AG04450 (cell line): ENCODE measurements around the gene ANXA9. TPM values are rescaled to one million over a fixed set of nuclear protein-coding genes. Genes with fewer than 3 reads are reported as not detected.

Source experiments
- CTCF ChIA-PET: fragments of 300-600, 350-600 bp; formaldehyde crosslinking; extraction: SDS; loops from one replicate; lab custom pipeline; 2022; ENCODE audit warnings: antibody characterized with exemption, inconsistent platforms; lab: Charles Lee
- POLR2A ChIA-PET: fragments of 350-600 bp; formaldehyde crosslinking; extraction: SDS; loops from one replicate; lab custom pipeline; 2021; ENCODE audit warnings: antibody characterized with exemption, inconsistent platforms; lab: Yijun Ruan, JAX
- DNase-seq: peaks from one replicate; pipeline ENCODE4 v3.0.0-alpha.2; 2011; ENCODE audit warnings: low read depth, low spot score
- H3K27ac ChIP-seq: one replicate; pipeline ENCODE4 v1.5.1; 2012; ENCODE audit warnings: low read depth, low read length, control low read depth
- H3K27me3 ChIP-seq: one replicate; pipeline ENCODE4 v1.6.0; 2012; ENCODE audit warnings: low read length; ENCODE audit not compliant: control insufficient read depth, insufficient read depth
- H3K4me3 ChIP-seq: 2 replicates; pipeline ENCODE4 v1.5.1; 2011; ENCODE audit warnings: mild to moderate bottlenecking, low read depth, low read length, control low read depth
- H3K9me3 ChIP-seq: 2 replicates; pipeline ENCODE4 v1.5.1; 2012; ENCODE audit warnings: low read length; ENCODE audit not compliant: control insufficient read depth, insufficient read depth
- CTCF ChIP-seq: IDR thresholded peaks from 2 replicates; pipeline ENCODE4 v1.5.1; 2011; ENCODE audit warnings: low read depth, low read length, control low read depth, inconsistent platforms
- polyA minus RNA-seq: library from RNA; depleted of rRNA, polyadenylated mRNA; stranded (reverse); fragments of >200 nt; gene quantifications from 2 replicates; pipeline ENCODE4 v1.2.3, GENCODE V29; 2011; rRNA and poly(A)+ RNA removed
- polyA plus RNA-seq: library from polyadenylated mRNA; depleted of rRNA; stranded (reverse); fragments of >200 nt; gene quantifications from 2 replicates; pipeline ENCODE4 v1.2.3, GENCODE V29; 2011; rRNA removed

The ANXA9 gene
- polyA plus RNA-seq (0.10 and 0.21 TPM in 2 replicates), polyA minus RNA-seq (0.09 and 0.17 TPM in 2 replicates)

DNA sequence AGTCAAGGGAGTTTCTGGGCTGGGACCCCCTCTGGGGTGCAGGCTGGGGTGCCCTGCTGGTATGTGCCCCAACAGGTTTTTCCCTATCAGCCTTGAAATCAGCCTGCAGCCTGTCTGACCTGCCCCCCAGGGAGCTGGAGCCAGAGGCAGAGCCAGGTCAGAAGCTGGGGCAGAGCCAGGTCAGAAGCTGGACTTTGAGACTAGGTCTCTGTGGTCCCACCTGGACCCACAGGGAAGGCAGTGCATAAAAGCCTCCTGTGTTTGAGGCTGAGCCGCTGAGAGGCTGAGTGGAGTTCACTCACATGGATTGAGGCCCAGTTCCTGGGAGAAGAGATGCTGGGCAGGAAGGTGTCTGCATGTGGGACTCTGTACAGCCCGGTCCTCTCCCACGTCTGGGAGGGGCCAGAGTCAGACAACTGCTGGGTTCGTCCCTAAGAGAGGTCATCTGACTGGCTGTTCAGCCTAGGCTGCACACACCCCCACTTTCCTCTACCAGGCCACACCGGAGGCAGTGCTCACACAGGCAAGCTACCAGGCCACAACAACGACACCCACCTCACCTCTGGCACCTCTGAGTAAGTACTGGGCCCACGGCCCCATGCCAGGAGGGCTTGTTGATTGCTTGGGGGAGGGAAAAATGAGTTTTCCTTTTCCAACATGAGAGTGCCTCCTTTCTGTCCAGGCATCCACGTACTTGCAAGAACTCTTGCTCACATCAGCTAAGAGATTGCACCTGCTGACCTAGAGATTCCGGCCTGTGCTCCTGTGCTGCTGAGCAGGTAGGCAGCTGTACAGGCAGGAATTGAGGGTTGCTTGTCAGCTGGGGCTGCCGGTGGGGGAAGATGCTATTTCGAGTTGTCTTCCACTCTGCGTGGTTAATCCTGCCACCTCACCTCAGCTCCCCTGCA, at the start of gene ANXA9:
Gene ANXA9, plus strand, starts transcription at position 488 of the 908 bp plus-strand sequence. CDS start 814 bp downstream, outside the sequence.
- no peaks in the 10 kb centered on the region for H3K27me3 ChIP-seq
- POLR2A ChIA-PET: interaction anchor here (0.9 to 1.6 kb wide), 2 partner anchors 17 to 63 kb away, joined by 3 to 6 read pairs; no protein-coding TSS in a partner anchor
- DNase-seq: no peak

DNA sequence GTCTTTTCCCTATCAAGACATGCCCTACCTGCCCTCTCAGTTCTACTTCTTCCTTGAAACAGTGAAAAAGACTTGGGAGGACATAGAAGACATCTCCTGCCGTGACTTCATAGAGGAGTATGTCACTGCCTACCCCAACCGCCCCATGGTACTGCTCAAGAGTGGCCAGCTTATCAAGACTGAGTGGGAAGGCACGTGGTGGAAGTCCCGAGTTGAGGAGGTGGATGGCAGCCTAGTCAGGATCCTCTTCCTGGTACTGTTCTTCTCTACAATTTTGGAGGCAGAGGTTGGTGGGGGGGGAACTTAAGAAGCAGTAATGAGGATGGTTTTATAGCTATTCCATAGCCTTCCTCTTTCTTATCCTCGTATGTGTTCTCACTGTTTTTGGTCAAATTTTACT, 37.2 kb upstream of the ANXA9 start:
- ChIA-PET POLR2A (no interaction called here), CTCF (no interaction called here)
- H3K27me3 ChIP-seq: no peaks in the 10 kb centered on the region
- H3K27ac ChIP-seq: no peak overlapping the region
- H3K9me3 ChIP-seq: no peaks in the 10 kb centered on the region
- DNase-seq: no peak
- H3K4me3 ChIP-seq: no peak overlapping the region
- no peak for TF ChIP-seq CTCF

More for the DNA sequence above, at the start of gene ANXA9:
- H3K4me3 ChIP-seq: no peak within 1 kb of the TSS
- TF ChIP-seq CTCF: no peak
- CTCF ChIA-PET: interaction anchor here (0.9 to 6.0 kb wide), 5 partner anchors 8 to 24 kb away, joined by 3 to 60 read pairs (median 4); partner anchors contain the start of gene MINDY1
- no peaks in the 10 kb centered on the region for H3K9me3 ChIP-seq
- H3K27ac ChIP-seq: peak within 1 kb of the TSS; percentile 11

DNA sequence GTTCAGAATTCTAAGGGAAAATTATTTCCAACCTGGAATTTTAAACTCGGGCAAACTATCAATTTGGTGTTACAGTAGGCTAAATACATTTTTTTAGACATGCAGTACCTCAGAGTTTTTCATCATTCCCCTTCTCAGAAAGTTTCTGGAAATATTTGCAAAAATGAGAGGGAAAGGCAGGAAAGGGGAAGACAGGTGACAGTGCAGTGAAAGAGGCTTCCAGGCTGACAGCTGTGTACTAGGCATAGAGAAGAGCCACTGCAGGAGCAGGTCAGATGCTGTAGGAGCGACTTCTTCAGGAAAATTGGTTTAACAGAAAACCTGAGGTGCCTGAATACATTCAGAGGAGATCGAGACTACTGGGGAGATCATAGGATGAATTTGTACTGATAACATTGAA, 27.4 kb upstream of the ANXA9 start:
- CTCF ChIA-PET: no interaction called here
- POLR2A ChIA-PET: no interaction called here
- TF ChIP-seq CTCF: no peak
- no peaks in the 10 kb centered on the region for H3K9me3 ChIP-seq
- DNase-seq: no peak
- no peaks in the 10 kb centered on the region for H3K27me3 ChIP-seq
- H3K27ac ChIP-seq: no peak overlapping the region
- no peak overlapping the region for H3K4me3 ChIP-seq

DNA sequence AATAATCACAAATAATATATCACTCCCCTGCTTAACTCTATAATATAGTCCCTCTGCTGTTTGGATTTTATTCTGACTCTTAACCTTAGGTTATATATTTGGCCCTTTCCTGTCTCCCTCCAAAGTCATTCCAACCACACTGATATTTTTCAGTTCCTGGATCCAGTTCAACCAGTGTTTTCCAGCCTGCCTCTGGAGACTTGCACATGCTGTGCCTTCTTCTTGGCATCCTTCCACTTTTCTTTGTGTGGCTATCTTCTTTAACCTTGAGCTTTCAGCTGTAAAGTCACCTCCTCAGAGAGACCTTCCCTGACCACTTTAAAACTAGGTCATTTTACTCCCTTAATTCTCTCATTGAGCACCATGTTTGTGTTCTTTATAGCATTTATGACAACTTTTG, 26.8 kb upstream of the ANXA9 start:
- H3K9me3 ChIP-seq: no peaks in the 10 kb centered on the region
- no peak for TF ChIP-seq CTCF
- no peak overlapping the region for H3K4me3 ChIP-seq
- POLR2A ChIA-PET: no interaction called here
- no peaks in the 10 kb centered on the region for H3K27me3 ChIP-seq
- DNase-seq: no peak
- H3K27ac ChIP-seq: no peak overlapping the region
- CTCF ChIA-PET: no interaction called here

DNA sequence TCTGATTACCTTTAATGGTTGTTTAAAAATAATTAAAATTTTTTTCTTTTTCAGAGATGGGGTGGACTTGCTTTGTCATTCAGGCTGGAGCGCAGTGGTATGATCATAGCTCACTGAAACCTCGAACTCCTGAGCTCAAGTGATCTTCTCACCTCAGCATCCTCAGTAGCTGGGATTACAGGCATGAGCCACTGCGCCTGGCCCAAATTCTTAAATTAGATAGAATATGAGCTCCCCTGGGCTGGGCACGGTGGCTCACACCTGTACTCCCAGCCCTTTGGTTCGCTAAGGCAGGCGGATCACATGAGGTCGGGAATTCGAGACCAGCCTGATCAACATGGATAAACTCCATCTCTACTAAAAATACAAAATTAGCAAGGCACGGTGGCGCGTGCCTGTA, 24.4 kb upstream of the ANXA9 start:
- Histone ChIP-seq H3K9me3 (no peaks in the 10 kb centered on the region), H3K27me3 (no peaks in the 10 kb centered on the region), H3K4me3 (no peak overlapping the region), H3K27ac (no peak overlapping the region)
- CTCF ChIA-PET: interaction anchor here (0.6 to 2.8 kb wide), 4 partner anchors 9 to 441 kb away, joined by 3 to 13 read pairs (median 4); no protein-coding TSS in a partner anchor
- DNase-seq: no peak
- TF ChIP-seq CTCF: no peak
- POLR2A ChIA-PET: interaction anchor here (0.6 to 1.0 kb wide), 2 partner anchors 11 to 594 kb away, joined by 4 to 11 read pairs; partner anchors contain the start of gene RPRD2
